Stimulated activated CD4-positive, alpha-beta T cell treated with anti-CD3 and anti-CD28 coated beads, Interleukin-12 subunit alpha, Interleukin-12 subunit beta, amount 100 ng/mL, for 24 hours (primary cell): ENCODE results near the gene FAM83D.
A peak's percentile ranks its signal among the peaks of the same experiment; 100 is the strongest.

Source experiments
- DNase-seq, 2 experiments: peaks; one replicate each; pipeline ENCODE4 v3.0.0-alpha.2; 2020; ENCODE audit warnings: low read depth in 2 of 2

Gene FAM83D

GRCh38 chr20:38926142-38926933, at the start of gene FAM83D:
FAM83D (plus strand) TSS chr20:38926417; CDS start chr20:38926443, 26 bp downstream.
- peak; percentile 87 to 95 for DNase-seq

GRCh38 chr20:38877483-38877882, 48.7 kb upstream of the FAM83D start:
- DNase-seq: no peak

- DNase-seq: no peak
Measured at GRCh38 chr20:38878866-38879265, 47.4 kb upstream of the FAM83D start.

- no peak for DNase-seq
Measured at GRCh38 chr20:38880952-38881735, 45.1 kb upstream of the FAM83D start.

GRCh38 chr20:38881806-38882440, 44.3 kb upstream of the FAM83D start:
- no peak for DNase-seq

GRCh38 chr20:38882600-38882999, 43.6 kb upstream of the FAM83D start:
- DNase-seq: no peak

- no peak for DNase-seq
Measured at GRCh38 chr20:38883081-38883980, 42.9 kb upstream of the FAM83D start.

GRCh38 chr20:38883981-38884733, 42.1 kb upstream of the FAM83D start:
- no peak for DNase-seq

GRCh38 chr20:38885357-38885756, 40.9 kb upstream of the FAM83D start:
- no peak for DNase-seq

GRCh38 chr20:38888059-38888831, 38.0 kb upstream of the FAM83D start:
- DNase-seq: no peak

GRCh38 chr20:38889050-38889449, 37.2 kb upstream of the FAM83D start:
- no peak for DNase-seq

- no peak for DNase-seq
Measured at GRCh38 chr20:38889792-38890496, 36.3 kb upstream of the FAM83D start.

- DNase-seq: no peak
Measured at GRCh38 chr20:38890497-38890818, 35.8 kb upstream of the FAM83D start.

GRCh38 chr20:38892091-38892981, 33.9 kb upstream of the FAM83D start:
- no peak for DNase-seq

GRCh38 chr20:38893056-38893564, 33.1 kb upstream of the FAM83D start:
- DNase-seq: no peak

- peak; percentile 65 to 74 for DNase-seq
Measured at GRCh38 chr20:38893565-38894090, 32.6 kb upstream of the FAM83D start.

- no peak for DNase-seq
Measured at GRCh38 chr20:38894091-38894847, 31.9 kb upstream of the FAM83D start.
